Right ventricle myocardium inferior (tissue), 1 donor: Measurements from ENCODE around the gene PRCC. TPM values are rescaled to one million over a fixed set of nuclear protein-coding genes. Genes with fewer than 3 reads are reported as not detected.

ENCODE experiments used
- ATAC-seq: fragments of 200-7000 bp; cut with Tn5 transposase; one replicate; pipeline ENCODE4 v1.9.1; 2020; ENCODE audit warnings: mild to moderate bottlenecking, moderate library complexity
- DNase-seq: peaks from one replicate; pipeline ENCODE4 v3.0.0; 2021; ENCODE audit errors: missing footprints
- intact Hi-C: fragments of 100-400 bp; cut with DNase I; formaldehyde crosslinking; loops from one replicate; pipeline ENCODE4 v1.11.0; 2022
- total RNA-seq: library from RNA; stranded (reverse); fragmentation: NEBNext Ultra II Directional; extraction: Animal tissue kit (Norgen Biotek cat#: 25700); gene quantifications from one replicate; pipeline ENCODE4 v1.2.1, GENCODE V29; 2021
- donor health status: DM: no; HTN: yes; CAD: no; lungs with severe emphysema.

Gene PRCC
- total RNA-seq, 1 donor from 2014 or later = 42.9 TPM

DNA sequence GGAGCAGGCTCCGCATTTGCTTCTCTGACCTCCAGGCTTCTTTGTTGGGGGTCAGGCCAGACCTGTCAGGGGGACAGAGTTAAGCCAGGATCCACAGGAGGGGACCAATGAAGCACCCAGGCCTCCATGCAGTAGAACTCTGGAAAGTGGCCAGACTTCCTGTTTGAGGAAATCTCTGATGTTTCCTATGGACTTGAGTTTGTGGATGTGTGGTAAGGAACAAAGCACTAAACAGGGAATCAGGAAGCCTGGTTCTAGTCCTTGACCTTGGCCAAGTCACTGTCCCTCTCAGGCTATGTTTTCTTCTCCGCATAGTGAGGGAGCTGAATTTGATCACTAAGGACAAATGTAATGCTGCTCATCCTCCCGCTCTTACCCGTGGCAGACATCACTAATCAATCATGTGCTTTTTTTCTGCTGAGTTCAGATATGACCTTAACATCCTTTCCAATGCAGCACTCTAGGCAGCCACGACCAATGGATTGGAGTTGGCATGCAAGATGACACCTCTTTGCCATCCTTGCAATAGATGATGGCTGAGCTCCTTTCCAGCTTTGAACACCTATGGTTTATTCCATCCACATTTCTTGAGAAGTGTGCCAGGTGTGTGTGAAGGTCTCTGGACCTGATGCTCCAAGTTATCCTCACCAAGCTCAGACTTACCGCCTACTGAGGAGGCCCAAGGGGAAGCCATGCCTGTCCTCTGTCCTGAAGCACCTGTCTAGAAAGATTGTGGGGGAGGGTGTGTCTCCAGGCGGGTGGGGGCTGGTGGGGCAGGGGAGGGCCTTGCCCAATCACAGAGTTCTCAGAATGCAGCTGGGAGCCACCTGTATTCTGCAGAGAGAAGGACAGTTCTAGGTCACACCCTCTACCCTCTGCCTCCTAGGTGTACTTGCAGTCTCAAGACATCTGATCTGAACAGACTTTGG, 39.4 kb downstream of the PRCC start:
- intact Hi-C loops = loop anchor here (5.0 kb wide), 1 partner anchor 81 kb away; no protein-coding TSS in a partner anchor
- no peak for DNase-seq
- ATAC-seq = no peak

DNA sequence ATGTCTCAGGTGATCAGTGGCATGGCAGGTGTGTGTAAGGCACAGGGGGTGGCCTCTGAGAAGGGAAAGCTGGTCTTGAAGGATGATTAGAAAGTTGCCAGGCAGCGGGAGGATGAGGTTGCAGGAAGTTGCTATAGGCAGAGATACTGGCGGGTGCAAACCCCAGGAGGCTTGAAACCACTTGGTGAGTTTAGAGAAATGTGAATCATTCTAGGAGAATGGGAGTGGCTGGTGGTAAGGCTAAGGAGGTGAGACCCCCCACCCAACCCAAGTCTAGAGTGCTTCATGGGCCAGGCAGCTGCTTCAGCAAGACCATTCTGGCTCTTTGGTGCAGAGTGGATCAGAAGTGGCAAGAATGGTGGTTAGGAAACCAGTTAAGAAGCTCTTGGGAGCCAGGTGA, 40.3 kb downstream of the PRCC start:
- ATAC-seq (no peak), DNase-seq (no peak)
- intact Hi-C loops = loop anchor here (5.0 kb wide), 1 partner anchor 80 kb away; no protein-coding TSS in a partner anchor

DNA sequence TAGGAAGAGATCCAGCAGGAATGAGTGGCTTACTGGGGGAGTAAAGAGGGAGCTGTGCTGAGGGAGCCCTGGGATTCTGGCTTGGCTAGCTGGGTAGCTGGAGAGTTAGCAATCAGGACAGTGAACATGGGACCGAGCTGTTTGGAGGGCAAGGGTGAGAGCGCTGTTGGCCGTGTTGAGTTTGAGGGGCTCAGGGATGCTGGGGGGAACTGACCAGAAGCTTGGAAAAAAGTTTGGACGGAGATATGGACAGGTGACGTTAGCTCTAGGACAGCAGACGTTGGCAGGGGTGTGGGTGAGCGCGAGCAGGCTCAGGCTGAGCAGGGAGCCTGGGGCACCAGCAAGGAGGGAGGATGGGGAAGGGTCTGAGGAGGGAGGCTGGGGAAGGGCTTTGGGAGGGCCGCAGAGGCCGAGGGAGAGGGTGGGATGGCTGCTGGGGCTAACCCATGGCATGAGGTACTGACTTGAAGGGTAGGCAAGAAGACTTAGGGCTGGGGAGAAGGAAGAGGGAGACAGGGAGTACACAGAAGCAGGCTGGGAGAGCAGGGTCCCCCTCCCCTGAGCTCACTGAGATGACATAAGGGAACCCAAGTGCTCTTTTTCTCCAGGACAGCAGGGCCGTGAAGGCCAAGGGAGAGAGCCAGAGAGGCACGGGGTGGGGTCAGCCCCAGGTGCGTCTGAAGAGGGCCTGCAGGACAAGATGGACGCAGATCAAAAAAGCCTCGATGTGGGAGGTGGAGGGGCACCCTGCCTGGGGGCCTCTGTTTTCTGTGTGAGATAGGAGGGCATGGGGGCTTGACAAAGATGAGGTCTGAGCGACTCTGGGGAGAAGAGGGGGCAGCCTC, 41.1 kb downstream of the PRCC start:
- DNase-seq (no peak), ATAC-seq (no peak)
- intact Hi-C loops = loop anchor here (5.0 kb wide), 1 partner anchor 79 kb away; no protein-coding TSS in a partner anchor

DNA sequence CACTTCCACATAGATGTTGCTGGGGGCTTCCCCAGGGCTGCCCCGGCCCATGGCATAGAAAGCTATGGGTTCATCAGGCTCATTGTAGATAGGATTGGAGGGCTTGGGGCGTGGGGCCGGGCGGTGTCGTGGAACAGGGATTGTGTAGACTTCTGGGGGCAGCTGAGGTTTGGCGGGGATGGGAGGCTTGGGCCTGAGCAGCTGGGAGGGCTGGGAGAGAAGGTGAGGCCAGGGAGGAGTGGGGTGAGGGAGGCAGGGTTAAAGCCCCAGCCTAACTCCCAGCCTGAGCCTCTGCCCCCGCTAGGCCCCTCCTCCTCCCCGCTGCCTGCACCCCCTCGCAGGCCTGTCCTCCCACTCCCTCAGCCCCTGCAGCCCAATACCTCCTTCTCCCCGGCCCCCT, 41.9 kb downstream of the PRCC start:
- intact Hi-C loops = loop anchor here (5.0 kb wide), 1 partner anchor 78 kb away; no protein-coding TSS in a partner anchor
- DNase-seq (no peak), ATAC-seq (no peak)

DNA sequence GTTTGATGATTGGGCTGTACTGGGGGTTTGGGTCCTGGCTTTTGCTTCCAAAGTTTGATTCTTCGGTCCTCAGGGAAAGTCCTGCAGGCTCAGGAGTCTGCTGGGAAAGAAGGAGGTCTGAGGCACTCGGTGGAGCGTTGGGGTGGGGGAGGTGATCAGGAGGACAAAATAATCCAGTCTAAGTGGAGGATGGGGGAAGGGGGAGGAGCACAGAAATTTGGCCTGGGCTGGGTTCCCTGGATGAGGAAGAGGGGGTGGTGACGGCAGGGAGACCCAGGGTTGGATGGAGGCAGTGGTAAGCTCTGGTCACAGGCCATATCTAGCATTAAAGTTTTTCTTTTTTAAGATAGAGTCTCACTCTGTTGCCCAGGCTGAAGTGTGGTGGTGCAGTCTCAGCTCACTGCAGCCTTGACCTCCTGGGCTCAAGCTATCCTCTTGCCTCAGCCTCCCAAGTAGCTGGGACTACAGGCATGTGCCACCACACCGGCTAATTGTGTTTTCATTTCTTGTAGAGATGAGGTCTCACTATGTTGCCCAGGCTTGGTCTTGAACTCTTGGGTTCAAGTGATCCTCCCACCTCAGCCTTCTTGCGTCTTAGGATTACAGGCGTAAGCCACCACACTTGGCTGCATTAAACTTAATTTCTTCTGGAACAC, 42.5 kb downstream of the PRCC start:
- ATAC-seq (no peak), DNase-seq (no peak)
- intact Hi-C loops = loop anchor here (5.0 kb wide), 1 partner anchor 77 kb away; no protein-coding TSS in a partner anchor

DNA sequence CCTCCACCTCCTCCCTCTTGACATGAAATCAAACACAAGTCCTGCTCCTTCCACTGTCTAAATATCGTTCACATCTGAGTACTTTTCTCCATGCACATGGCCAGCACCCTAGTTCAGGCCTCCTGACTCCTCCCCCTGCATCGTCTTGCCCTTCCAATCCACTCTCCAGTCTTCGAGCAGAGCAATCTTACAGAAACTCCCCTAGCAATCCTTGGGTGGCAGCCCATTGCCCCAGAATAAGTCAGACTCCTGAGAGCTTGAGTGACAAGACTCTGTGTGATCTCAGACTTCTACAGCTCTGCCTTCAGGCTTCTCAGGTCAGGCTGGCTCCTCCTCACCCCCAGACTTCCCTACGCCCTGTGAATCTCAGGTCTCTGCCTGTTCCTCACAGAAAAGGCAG, 43.8 kb downstream of the PRCC start:
- no peak for DNase-seq
- intact Hi-C loops = no loop called here
- no peak for ATAC-seq

DNA sequence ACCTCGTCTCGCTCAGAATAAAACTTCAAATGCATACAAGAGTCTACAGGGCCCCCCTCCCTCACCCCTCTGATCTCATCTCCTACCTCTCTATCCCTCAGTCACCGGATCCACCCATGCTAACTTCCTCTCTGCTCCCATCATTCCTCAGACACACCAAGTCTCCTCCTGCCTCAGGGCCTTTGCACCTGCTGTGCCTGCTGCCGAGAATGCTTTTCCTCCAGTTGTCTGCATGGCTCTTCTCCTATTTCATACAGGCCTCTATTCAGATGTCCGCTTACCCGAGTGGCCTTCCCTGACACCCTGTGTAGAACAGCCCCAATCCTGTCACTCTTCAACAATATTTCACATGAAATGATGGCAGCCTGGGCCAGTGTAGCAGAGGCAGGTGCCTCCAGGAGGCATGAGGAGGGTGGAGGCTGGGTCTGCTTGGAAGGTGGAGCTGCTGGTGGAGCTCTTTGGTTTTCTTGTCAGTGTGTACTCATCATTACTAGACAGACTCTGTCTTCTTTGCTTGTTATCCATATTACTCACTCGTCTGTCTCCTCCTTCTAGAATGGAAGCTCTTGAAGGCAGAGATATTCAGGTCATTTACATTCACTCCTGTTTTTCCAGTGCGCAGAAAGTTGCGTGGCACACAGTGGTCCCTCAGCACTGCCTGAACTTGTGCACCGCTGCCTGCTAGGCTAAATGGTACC, 45.1 kb downstream of the PRCC start:
- no peak for DNase-seq
- intact Hi-C loops = no loop called here
- ATAC-seq = no peak

DNA sequence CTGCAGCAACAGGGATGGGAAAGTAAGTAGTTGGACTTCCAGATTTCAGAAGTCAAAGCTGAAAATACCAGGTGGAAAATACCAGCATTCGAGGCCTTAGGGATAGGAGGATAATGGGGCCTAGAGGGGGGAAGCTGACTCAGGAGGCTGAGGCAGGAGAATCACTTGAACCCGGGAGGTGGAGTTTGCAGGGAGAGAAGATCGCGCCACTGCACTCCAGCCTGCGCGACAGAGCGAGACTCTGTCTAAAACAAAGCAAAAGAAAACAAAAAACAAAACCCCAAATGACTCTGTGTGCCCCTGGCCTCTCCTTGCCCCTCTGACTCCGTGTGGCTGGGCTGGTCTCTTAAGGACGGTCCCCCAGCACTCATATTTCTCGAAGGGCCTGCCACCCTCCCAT, 46.0 kb downstream of the PRCC start:
- no peak for DNase-seq
- intact Hi-C loops = no loop called here
- no peak for ATAC-seq

DNA sequence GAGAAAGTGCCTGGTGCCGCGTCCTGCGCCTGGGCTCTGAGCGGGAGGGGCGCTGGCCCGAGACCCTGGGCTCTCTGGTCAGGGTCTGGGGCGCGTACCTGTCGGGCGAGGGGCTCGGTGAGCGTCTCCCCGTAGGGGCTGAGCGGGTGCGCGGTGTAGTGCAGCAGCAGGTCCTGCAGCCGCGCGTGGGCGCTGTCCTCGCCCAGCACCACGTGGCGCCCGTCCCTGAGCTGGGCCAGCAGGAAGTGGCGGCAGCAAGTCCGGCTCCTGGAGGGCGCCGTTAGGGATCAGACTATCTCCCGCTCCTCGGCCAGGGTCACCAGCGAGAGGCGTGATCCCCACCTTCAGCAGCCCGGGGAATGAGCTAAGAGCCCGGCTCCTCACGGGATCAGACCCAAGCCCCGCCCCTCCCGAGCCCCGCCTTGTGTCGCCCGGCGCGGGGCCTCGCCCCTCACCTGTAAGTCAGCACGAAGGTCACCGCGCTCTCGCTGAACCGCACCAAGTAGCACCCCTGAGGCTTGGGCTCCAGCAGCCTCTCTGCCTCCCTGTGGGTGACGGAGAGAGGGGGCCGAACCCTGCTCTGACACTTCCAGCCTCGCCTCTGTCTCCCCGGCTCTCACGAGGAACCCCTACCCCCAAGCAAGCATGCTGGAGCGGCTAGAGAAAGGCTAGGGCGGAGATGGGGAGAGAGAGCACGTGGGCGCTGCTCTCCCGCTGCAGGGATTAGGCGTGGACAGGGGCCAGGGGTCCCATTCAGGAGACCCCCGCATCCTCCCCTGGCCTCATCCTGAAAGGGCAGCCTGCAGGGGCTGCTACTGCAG, 46.6 kb downstream of the PRCC start:
- intact Hi-C loops = no loop called here
- ATAC-seq (peak; percentile 65), DNase-seq (peak; percentile 88)

DNA sequence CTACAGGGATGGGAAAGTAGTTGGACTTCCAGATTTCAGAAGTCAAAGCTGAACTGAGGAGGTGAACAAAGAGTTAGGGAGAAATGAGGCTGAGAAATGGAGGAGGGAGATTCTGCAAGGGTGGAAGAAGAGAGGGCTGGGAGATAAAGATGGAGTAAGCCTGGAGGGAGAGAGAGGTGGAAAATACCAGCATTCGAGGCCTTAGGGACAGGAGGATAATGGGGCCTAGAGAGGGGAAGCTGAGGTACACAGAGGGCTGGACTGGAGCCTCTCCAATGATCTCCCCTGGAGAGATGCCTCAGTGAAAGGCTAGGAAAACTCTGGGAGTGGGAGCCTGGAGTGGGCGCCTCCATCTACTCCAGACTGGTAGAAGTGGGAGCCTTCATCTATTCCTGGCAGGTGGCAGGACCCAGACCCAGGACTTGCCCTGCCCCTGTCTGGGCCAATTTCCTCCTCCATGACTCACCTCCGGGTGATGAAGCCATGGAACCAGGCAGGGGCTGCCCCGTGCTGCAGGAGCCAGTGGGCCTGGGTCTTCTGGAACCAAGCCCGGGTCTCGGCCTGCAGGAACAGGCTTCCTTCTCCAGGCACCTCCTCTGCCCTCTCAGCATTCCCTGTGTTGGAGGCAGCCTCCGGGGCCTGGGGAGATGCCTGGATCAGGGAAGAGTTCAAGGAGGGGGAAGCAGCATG, 47.4 kb downstream of the PRCC start:
- intact Hi-C loops = no loop called here
- DNase-seq (no peak), ATAC-seq (no peak)

DNA sequence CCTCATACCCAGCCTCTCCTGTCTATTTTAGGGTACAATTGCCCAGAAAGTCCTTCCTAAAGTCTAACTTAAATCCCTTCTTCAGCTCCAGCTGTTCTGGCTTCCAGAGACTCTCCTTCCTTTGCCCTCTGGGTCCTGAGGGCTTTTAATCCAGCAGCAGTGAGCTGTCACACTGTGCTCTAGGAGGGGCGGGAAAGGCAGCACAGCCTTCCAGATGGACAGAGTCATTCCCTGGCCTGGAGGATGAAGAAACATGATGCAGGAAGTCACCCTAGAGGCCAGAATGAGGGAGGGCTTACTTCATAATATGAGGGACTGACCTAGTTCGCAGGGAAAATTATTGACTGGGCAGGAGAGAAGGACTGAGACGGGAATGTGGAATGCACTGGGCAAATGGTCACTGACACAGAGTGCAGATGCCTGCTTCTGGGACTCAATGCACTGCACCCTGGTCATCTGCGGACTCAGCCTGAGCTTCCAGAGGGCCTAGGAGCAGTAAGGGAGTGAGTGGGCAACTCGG, 48.0 kb downstream of the PRCC start:
- intact Hi-C loops = no loop called here
- ATAC-seq (peak; percentile 91), DNase-seq (peak; percentile 79)

DNA sequence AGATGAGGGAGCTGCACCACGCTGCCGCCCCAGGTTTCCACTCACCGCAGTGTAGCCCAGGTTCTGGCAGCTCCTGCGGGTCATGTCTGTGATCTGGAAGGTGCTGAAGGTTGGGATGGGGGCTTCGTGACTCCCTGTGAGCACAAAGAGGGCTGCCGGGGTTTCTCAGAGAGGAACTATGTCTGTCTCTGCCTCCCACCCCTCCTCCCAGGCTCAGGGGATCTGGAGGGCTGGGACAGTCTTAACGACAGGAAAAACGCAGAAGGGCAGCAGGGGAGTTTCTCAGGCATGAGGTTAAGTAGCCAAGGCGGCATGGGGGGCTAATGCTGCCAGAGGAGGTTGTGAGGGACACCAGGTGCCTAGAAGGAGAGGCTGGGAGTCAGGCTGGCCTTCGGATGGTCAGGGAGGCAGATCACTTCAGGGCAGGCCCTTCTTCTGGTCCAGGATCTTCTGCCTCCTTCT, 48.7 kb downstream of the PRCC start:
- ATAC-seq (no peak), DNase-seq (no peak)
- intact Hi-C loops = no loop called here

DNA sequence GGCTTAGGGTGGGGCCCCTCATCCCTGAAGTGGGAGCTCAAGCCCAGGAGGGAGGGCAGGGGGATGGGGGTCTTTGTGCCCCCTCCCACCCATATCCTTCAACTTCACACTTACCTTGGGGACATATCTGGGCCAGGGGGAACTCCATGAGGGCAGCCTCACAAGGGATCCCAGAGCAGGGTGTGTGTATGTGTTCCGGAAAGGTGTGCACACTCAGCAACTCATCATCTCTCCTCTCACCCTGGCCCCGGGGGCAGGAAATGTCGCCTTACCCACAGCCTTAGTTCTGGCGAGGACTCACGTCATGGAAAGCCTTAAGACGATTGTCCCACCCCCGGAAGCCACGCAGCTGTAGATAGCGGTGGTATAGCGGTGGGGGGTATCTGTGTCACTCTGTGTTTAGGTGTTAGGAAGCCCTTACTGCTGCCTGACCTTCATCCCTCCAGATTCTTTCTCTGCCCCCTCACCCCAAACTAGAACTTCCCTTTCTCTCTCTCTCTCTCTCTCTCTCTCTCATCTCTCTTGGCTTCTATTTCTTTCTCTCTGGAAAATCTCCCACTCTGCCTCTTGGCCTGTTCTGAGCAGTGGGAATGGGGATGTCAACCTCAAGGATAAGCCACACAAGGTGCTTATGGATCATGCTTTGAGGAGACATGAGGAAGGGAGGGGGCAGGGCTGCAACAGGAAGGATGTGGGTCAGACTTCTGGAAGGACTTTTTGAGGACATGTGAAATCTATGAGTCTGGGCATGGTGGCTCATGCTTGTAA, 49.4 kb downstream of the PRCC start, which contains the start of gene SH2D2A:
SH2D2A (minus strand) TSS at position 288 of the 768 bp plus-strand sequence; CDS start at position 148, 140 bp downstream.
- DNase-seq (peak; percentile 83), ATAC-seq (peak; percentile 35)
- intact Hi-C loops = no loop called here

DNA sequence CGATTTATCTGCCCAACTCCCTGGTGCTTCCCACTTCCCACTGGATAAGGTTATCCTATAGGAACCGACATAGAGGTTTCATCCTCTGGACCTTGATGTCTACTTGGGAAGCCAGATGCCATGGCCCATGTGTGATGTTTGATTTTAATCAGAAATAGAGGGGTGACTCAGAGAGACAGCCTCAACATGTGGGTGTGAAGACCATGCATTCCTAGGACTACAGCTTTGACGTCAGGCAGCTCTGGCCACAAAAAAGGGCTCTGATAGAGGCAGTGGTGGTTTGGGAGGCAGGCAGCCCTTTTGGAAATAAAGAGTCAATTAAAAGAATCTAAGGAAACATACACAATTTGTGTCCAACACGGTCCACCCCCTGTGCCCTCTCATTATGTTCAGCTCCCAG, 54.5 kb downstream of the PRCC start:
- intact Hi-C loops = no loop called here
- DNase-seq (no peak), ATAC-seq (no peak)

DNA sequence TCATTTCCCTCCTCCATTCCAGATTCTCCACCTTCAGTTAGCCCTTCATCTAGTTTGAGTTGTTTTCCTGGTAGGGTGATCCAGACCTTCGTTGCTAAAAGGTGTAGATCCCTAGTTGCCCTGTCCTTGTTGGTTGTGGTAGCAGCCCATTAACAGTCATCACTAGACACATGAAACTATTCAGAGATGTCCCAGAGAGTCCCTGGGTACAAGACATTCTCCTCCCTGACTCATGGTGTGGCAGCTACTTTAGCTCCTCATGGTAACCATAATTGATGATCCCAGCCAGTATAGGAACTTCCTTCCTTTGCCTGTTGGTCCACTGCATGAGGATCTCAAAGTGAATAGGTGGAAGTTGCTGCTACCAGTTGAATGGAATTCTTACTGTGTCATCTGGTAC, 55.3 kb downstream of the PRCC start:
- ATAC-seq (no peak), DNase-seq (no peak)
- intact Hi-C loops = no loop called here

DNA sequence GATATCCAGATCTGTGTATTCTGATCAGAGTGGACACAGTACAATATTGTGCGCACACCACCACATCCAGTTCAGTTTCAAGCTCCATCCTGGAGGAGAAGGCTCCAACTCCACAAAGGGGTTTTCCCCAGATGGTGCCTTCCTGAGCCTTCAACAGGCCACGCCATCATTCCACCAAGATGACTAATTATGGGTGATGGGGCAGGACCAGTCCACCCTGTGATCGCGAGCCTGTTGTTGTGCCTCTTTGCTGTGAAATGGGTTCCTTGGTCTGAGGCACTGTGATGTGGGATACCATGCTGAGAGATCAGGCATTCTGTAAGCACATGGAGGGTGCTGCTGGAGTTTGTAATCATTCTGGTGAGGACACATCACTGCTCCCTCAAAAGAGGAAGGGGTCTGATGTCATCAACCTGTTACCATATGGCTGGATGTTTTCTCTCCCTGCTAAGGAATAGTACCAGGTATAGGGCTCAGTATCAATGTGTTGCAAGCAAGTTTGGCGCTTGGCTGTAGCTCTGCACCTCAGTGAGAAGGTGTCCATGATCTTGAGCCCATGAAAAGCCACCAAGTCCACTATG, 56.0 kb downstream of the PRCC start:
- DNase-seq = no peak
- intact Hi-C loops = no loop called here
- ATAC-seq = no peak
